Activated CD4-positive, CD25-positive, alpha-beta regulatory T cell treated with anti-CD3 and anti-CD28 coated beads, Interleukin-2, amount 50 U/mL, for 24 hours (primary cell): ENCODE results near the gene ERICH6.

Experiments used
- ATAC-seq, 2 donors: fragments of 150-1000 bp; cut with Tn5 transposase; one replicate each; pipeline ENCODE4 v1.10.0; 2021; ENCODE audit warnings: mild to moderate bottlenecking in 1 of 2, moderate library complexity in 1 of 2

Gene ERICH6

DNA sequence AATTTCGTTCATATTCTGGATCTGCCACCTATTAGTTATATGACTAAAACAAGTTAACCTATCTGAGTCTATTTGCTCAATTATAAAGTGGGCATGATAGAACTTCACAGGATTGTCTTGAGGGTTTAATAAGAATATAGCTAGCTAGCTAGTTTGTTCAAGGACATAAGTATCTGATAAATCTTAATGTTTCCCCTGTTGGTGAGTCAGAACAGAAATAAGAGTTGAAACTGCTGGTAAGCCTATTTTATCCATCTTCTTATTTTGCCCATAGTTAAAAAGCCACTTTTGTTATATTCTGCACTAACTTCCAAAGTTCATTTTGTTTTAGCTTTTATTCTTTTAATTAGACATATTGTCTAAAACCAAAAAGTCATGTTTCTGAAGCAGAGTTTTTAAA, 91.2 kb downstream of the ERICH6 start:
- ATAC-seq: no peak

DNA sequence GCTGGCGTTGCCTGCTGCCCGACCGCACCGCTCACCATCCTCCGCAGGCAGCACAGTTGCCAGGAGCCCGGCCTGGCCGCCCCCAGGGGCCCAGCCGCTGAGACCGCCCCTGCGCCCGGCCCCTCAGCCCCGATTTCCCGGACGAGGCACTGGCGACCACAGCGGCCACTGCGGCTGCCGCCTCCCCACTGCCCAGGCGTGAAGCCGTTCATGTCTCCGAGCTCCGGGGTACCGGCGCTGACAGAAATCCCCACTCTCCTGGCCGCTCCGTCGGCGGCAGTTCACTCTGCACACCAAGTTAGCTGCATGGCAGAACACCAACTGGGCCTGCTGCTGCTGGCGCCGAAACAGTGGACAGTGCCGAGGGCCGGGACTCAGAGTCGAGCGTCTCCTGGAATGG, 92.1 kb downstream of the ERICH6 start:
- ATAC-seq: no peak

DNA sequence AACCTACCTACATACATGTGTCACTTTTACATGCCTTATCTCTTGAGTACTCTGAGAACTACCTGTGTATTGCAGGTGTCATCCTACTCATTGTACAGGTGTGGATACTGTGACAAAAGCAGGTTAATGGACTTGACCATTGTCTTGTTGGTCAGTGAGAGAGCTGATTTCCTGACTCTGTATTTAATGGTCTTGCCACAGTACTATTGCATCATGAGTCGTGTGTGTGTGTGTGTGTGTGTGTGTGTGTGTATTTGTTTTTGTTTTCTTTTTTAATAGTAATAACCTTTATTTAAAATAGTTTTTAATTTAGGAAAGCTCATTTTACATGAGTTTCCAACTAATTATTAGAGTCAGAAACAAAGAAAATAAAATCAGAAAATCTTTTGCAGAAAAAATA, 92.9 kb downstream of the ERICH6 start:
- ATAC-seq: no peak

DNA sequence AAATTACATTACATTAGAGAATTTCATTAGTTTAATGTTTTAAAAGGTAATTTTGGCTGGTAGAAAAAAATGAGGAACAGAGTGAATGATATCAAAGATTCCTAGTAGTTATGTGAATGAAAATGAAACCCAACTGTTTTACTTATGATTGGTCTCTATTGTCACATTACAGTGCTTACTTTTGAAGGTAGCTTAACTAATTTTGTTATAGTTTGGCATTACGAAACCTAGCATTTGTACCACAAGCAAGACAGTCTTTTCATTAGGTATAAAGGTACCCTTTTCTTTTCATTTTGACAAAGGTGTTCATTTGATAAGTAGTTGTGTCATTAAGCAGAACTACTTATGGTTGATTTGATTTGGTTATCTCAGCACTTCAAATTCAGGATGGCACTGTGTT, 93.7 kb downstream of the ERICH6 start:
- peak; percentile 49 to 53 for ATAC-seq
